DOHH2 (cell line): ENCODE measurements around the gene CTPS2.

Source experiments
- CTCF ChIP-seq: fragments of 200-600 bp; sonication (generic); IDR thresholded peaks from one replicate; pipeline ENCODE4 v1.5.1; 2014; ENCODE audit warnings: antibody characterized with exemption, mild to moderate bottlenecking, low read depth, low read length; ENCODE audit not compliant: poor library complexity, severe bottlenecking
- EZH2phosphoT487 ChIP-seq: fragments of 200-600 bp; sonication (generic); IDR thresholded peaks from 2 replicates; pipeline ENCODE4 v1.6.1; 2017; ENCODE audit warnings: borderline replicate concordance, mild to moderate bottlenecking, antibody characterized with exemption, low read length, moderate library complexity, mixed read lengths

DNA sequence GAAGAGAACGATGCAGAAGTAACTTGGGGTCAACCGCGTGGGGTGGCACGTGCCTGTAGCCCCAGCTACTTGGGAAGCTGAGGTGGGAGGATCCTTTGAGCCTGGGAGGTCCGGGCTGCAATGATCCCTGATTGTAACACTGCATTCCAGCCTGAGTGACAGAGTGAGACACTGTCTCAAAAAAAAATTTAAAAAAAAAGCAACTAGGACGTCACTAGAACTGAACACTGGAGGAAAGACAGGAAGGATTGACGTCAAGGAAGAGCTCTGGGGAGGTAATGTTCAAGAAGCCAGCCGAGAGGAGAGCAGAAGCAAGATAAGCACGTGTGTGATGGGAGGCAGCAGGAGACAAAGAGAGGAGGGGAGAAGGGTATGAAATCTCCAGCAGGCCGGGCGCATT is 33.8 kb downstream of the CTPS2 start:
- TF ChIP-seq CTCF (no peak), EZH2phosphoT487 (no peak)
